Spleen (tissue), 7 donors: ENCODE data around the gene TUBA1B.
A peak's percentile ranks its signal among the peaks of the same experiment; 100 is the strongest.

ENCODE experiments used
- POLR2A ChIP-seq, 3 donors: fragments of 450-650 bp; IDR thresholded peaks; one replicate each; pipeline ENCODE4 v1.5.1; 2017; ENCODE audit warnings: antibody characterized with exemption in 3 of 3, mild to moderate bottlenecking in 1 of 3
- POLR2AphosphoS5 ChIP-seq, 3 donors: sonication (generic); formaldehyde crosslinking; IDR thresholded peaks; one replicate each; pipeline ENCODE4 v1.5.1; 2017; ENCODE audit warnings: antibody characterized with exemption in 3 of 3
- TF ChIP-seq, protein P1 (sequence below), 11 experiments: fragments of 200-600 bp in 7 of 11; fragments of 450-650 bp in 4 of 11; sonication (generic) in 4 of 11; IDR thresholded peaks in 8 of 11; conservative IDR thresholded peaks in 3 of 11; 1 replicate in 7 of 11; 2 replicates in 4 of 11; pipeline versions ENCODE4 v1.4.0 to v1.8.0; 2016 to 2021; ENCODE audit warnings: antibody characterized with exemption in 11 of 11, inconsistent platforms in 4 of 11, mild to moderate bottlenecking in 1 of 11
- donor health status: DM: no; HTN: no; CAD: no; lungs with moderate emphysema.
- donor health status: DM: no; HTN: no; CAD: no.
- donor health status: DM: no; HTN: no; CAD: no.

- TF ChIP-seq POLR2AphosphoS5 (IDR thresholded peaks at IDR 0.05) (peak in 1 of 3 donors; percentile 5), POLR2A (IDR thresholded peaks at IDR 0.05) (no peak)
- TF ChIP-seq, protein P1, sequence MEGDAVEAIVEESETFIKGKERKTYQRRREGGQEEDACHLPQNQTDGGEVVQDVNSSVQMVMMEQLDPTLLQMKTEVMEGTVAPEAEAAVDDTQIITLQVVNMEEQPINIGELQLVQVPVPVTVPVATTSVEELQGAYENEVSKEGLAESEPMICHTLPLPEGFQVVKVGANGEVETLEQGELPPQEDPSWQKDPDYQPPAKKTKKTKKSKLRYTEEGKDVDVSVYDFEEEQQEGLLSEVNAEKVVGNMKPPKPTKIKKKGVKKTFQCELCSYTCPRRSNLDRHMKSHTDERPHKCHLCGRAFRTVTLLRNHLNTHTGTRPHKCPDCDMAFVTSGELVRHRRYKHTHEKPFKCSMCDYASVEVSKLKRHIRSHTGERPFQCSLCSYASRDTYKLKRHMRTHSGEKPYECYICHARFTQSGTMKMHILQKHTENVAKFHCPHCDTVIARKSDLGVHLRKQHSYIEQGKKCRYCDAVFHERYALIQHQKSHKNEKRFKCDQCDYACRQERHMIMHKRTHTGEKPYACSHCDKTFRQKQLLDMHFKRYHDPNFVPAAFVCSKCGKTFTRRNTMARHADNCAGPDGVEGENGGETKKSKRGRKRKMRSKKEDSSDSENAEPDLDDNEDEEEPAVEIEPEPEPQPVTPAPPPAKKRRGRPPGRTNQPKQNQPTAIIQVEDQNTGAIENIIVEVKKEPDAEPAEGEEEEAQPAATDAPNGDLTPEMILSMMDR (IDR thresholded peaks at IDR 0.05 in 8 of 11, conservative IDR thresholded peaks at IDR 0.05 in 3 of 11) = no peak
Measured at GRCh38 chr12:49126852-49127763, 4.1 kb downstream of the TUBA1B start.
